ENCODE results near the gene TBK1. TPM values are rescaled to one million over a fixed set of nuclear protein-coding genes. Genes with fewer than 3 reads are reported as not detected.

TBK1 gene
- total RNA-seq, 1 donor from 2014 or later = 19.8 TPM

Other genes starting within 250 kb of the TBK1 start
- 4.2 TPM for gene KICS2, start 229.8 kb upstream of the TBK1 start, total RNA-seq
- gene C12orf56, start 61.4 kb upstream of the TBK1 start, total RNA-seq = 0.52 TPM
- gene XPOT, start 47.7 kb upstream of the TBK1 start, total RNA-seq = 35.0 TPM
- gene RASSF3, start 158.4 kb downstream of the TBK1 start, total RNA-seq = 31.8 TPM

All from skeletal muscle tissue (tissue), 1 donor.